Activated T-cell treated with anti-CD3 and anti-CD28 coated beads, Interleukin-2, amount 50 U/mL, for 1 hour (primary cell): ENCODE measurements around the gene KCNQ1.
A peak's percentile ranks its signal among the peaks of the same experiment; 100 is the strongest.

ENCODE experiments used
- DNase-seq: peaks from one replicate; pipeline ENCODE4 v3.0.0-alpha.2; 2020

The KCNQ1 gene

GRCh38 chr11:2693271-2694261 lies 248.8 kb downstream of the KCNQ1 start:
- peak; percentile 11 for DNase-seq

- no peak for DNase-seq
Measured at GRCh38 chr11:2694495-2694894, 249.7 kb downstream of the KCNQ1 start.

- DNase-seq, result no peak
Measured at GRCh38 chr11:2694995-2695939, 250.5 kb downstream of the KCNQ1 start.

DNA sequence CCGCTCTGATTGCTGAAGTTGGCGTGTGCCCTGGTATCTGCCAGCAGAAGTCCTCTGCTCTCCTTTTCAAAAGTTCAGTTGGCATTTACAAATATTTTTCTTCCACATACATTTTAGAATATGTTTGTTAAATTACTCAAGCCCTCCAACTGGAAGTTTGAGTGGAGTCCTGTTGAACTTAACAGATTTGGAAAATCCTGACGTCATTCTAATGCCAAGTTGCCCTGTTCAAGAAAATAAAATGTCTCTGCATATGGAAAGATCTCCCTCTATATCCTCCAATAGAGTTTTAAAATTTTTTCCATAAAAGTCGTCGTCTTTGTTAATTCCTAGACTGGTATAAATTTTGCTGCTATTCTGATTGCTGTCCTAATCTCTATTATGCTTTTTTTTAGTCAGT lies 251.6 kb downstream of the KCNQ1 start:
- no peak for DNase-seq

DNA sequence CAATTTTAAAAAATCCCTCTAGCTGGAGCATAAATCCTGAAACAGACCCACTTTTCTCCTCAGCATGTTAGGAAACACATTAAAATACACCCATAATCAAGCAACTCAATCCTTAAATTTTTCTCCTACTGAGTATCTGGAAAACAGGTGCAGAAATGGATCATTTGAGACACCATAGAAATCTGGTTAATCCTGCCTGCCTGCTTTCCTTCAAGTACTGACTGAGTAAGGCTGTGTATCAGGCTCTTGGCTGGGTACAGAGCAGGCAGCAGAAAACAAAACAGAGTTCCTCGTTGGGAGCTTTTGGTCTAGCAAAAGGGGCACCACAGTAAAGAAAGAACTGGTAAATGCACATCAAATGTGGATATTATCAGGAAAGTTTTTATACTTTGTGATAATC lies 253.1 kb downstream of the KCNQ1 start:
- DNase-seq, result no peak

- no peak for DNase-seq
Measured at GRCh38 chr11:2698386-2699184, 253.8 kb downstream of the KCNQ1 start.

DNA sequence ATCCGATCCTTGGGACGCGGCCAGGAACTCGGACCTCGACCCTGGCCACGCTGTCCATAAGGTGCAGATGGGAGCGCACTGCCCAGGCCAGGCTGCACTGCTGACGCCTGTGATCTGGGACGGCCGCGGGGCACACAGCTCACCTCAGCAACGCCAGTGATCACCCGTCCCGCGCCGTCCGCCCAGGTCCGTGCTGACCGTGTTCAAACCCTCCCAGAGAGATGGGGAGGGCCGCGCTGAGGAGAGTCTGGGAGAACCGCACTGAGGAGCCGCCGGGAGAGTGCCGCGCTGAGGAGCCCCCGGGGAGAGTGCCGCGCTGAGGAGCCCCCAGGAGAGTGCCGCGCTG lies 254.3 kb downstream of the KCNQ1 start:
- DNase-seq, result no peak

GRCh38 chr11:2699531-2700414 lies 255.0 kb downstream of the KCNQ1 start, which contains the start of gene KCNQ1OT1:
KCNQ1OT1 (minus strand) TSS chr11:2699994.
- DNase-seq, result peak; percentile 84

DNA sequence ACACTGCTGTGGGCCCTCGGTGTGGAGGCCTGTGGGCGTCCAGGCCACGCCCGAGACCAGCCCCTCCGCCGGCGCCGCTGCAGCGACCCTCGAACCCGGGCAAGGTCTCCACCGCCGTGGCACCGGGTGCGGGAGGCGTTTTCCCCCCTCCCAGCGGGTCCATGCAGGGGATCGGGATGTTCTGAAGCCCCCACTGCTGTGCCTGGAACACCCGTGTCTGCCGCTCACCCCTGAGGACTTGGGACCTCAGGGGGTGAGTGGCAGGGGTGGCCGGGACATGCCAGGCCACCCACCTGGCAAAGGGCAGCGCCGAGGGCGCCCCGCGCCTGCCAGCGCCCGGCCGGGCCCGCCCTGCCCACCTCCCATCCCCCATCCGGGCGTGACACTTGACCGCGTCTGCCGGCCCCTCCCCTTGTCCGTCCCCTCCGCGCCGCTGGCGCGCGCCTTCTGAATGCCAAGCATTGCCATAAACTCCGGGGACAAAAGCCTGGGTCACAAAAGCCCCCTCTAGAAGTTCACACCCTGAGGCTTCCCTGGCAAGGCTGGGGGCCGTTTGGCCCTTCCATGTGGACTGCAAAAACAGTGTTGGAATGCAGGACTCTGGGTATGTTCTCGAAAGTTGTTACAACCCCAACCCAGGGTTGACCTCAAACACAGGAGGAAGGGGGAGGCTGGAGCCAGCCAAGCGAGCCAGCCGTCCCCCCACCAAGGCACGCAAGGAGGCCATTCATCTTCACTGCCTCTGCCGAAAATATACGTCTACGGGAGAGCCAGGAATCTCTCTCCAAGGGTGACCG lies 255.8 kb downstream of the KCNQ1 start:
- no peak for DNase-seq

GRCh38 chr11:2701230-2701629 lies 256.4 kb downstream of the KCNQ1 start:
- no peak for DNase-seq

DNA sequence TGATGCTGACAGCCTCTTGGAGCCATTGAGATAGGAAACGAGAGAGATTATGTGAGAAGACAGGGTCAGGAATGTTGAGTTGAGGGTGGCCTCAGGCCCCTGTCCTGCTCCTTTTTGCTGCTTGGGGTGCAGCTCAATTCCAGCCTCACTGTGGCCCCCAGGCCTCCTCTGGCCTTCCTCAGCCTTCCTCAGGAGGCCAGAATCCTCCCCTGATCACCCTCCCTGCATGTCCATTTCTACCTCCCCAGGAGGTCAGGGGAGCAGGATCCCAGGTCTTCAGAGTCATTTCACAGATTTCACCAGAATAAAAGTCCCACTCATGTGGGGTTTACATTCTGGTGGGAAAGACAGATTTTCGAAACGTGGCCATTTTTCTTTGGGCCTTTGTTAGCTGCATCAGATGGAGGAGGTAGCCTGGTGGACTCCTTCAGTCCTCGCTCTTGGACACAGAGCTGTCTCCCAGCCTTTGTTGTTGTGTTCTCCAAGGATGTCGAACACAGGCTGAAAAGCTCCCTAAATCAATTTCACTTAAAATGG lies 257.2 kb downstream of the KCNQ1 start:
- no peak for DNase-seq

- no peak for DNase-seq
Measured at GRCh38 chr11:2702771-2703362, 258.1 kb downstream of the KCNQ1 start.

DNA sequence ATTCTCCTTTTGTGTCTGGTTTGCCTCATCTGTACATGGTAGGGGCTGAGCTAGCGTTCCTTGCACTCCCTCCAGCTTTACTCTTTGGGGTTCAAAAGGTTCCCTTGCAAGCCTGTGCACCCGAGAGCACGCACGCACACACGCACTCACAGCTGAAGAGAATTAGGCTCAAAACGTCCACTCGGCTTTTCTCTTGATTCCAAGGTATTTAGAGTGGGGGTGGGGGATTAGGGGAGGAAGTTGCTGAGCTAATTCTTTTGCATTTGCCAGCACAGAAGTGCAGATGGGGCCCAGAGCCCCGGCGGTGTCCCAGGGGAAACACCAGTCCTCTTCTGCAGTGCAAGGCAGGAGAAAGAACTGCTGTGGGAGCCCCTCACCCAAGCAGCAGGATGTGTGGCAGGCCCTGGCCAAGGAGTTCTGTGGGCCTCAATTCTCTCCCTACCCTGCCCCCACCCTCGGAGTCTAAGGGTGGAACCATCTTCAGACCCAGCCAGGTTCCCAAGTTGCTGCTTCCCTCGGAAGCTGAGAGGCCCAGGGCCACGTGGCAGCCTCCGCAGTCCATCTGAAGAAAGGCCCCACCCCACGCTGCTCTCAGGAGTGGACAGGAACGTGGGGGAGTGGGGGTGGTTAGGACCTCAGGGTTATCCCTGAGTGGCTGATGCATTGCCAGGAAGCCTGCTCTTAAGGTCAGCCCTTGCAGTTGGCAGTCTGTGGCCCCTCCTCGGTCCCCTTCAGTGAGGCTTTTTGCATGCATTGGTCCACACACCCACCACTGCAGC lies 258.7 kb downstream of the KCNQ1 start:
- DNase-seq, result no peak

GRCh38 chr11:2704356-2704755 lies 259.5 kb downstream of the KCNQ1 start:
- DNase-seq, result no peak

- DNase-seq, result no peak
Measured at GRCh38 chr11:2704896-2705606, 260.2 kb downstream of the KCNQ1 start.

DNA sequence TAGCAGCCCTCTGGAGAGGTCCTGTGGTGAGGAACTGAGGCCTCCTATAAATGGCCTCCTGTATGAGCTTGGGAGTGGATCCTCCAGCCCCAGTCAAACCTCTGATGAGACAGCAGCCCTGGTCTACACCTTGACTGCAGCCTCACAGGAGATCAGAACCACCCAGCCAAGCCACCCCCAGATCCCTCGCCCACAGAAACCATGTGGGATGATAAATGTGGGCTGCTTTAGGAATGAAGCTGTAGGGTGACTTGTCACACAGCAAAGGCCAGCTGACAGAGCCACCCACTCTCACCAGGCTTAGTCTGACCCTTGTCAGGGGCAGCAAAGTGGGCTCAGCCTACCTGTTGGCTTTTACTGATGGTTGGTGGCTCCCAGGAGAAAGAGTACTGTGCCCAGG lies 261.5 kb downstream of the KCNQ1 start:
- DNase-seq, result no peak

DNA sequence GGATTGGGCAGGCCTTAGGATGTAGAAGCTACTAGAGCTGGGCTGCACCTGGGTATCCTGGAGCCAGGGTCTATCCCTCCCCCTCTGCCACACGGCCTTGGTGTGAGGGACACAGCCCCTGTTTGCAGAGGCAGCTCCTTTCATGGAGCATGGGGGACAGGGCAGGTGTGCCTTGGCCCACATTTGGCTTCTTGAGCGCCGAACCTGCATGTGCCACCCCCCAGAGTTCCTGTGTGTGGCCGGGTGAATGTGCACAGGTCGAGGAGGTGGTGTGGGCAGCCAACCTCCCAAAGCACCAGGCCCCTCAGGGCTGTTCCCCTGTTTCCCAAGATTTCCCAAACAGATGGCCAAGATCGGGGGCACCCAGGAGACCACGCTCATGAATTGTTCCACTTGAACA lies 262.9 kb downstream of the KCNQ1 start:
- no peak for DNase-seq

DNA sequence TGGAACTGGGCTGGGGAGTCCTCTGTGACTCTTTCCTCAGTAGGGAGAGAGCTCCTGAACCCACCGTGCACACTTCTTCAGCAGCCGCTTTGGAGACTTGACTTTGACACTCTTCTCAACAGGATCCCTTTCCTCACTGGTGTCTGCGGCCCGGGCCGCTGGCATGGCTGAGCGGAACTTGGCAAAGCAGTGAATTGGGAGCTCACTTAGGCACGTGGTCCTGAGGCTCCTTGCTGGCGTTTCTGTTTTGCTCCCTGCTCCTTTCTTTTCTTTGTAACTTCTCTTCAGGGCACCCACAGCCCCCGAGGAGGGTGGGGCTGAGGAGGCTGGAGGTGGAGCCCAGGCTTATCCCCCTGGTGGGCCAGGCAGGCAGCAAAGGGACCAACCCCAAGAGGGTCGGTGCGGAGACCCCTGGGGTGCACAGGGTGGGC lies 263.4 kb downstream of the KCNQ1 start:
- DNase-seq, result no peak
